ENCODE data around the gene TIMD4. TPM values are rescaled to one million over a fixed set of nuclear protein-coding genes. Genes with fewer than 3 reads are reported as not detected.

Gene TIMD4
- total RNA-seq, 1 experiment from 2014 or later, result not detected

GRCh38 chr5:156913719-156914370 is 49.2 kb downstream of the TIMD4 start:
- in situ Hi-C loops (cut with HindIII; ENCODE audit: low pct_unique_long_range_greater_than_20kb, low sequenced_read_pairs), result no loop called here
- DNase-seq (ENCODE audit: low read depth, low spot score), result no peak
- Histone ChIP-seq H3K36me3 (ENCODE audit: control insufficient read depth, insufficient read depth, low read length) (no peaks in the 10 kb centered on the region), H3K4me3 (ENCODE audit: low read depth in 2 of 2, low read length in 2 of 2) (no peak overlapping the region), H3K27me3 (ENCODE audit: control insufficient read depth, insufficient read depth, low read length) (no peaks in the 10 kb centered on the region), H3K4me1 (ENCODE audit: control insufficient read depth, insufficient read depth, low read length) (no peaks in the 10 kb centered on the region), H3K27ac (ENCODE audit: low read length) (no peak overlapping the region), H3K9me3 (ENCODE audit: control insufficient read depth, insufficient read depth, low read depth, low read length) (no peaks in the 10 kb centered on the region)
- ChIA-PET POLR2A (no interaction called here), CTCF (no interaction called here)
- ATAC-seq, result no peak
- no peak for TF ChIP-seq REST (IDR thresholded peaks at IDR 0.05; ENCODE audit: insufficient read depth in 1 of 2, low read depth in 2 of 2, low read length in 1 of 2)
- no peak for TF ChIP-seq POLR2AphosphoS5 (IDR thresholded peaks at IDR 0.05; ENCODE audit: low read depth, low read length)
- TF ChIP-seq TCF7L2 (IDR thresholded peaks at IDR 0.05; ENCODE audit: low read depth, low read length), result no peak
- no peak for TF ChIP-seq SIN3A (IDR thresholded peaks at IDR 0.05; ENCODE audit: borderline replicate concordance, insufficient read depth, low read depth, low read length)
- no peak for TF ChIP-seq CTCF (IDR thresholded peaks at IDR 0.05)
- BruUV-seq (replicated peaks), result no TSS peak
- intact Hi-C loops (cut with micrococcal nuclease; ENCODE audit: unreplicated experiment), result no loop called here

GRCh38 chr5:156913355-156913718 is 49.7 kb downstream of the TIMD4 start:
- ATAC-seq (no peak), DNase-seq (ENCODE audit: low read depth, low spot score) (no peak)
- Histone ChIP-seq H3K9me3 (ENCODE audit: control insufficient read depth, insufficient read depth, low read depth, low read length) (no peaks in the 10 kb centered on the region), H3K36me3 (ENCODE audit: control insufficient read depth, insufficient read depth, low read length) (no peaks in the 10 kb centered on the region), H3K4me3 (ENCODE audit: low read depth in 2 of 2, low read length in 2 of 2) (no peak overlapping the region), H3K4me1 (ENCODE audit: control insufficient read depth, insufficient read depth, low read length) (no peaks in the 10 kb centered on the region), H3K27me3 (ENCODE audit: control insufficient read depth, insufficient read depth, low read length) (no peaks in the 10 kb centered on the region), H3K27ac (ENCODE audit: low read length) (no peak overlapping the region)
- no TSS peak for BruUV-seq (replicated peaks)
- TF ChIP-seq TCF7L2 (IDR thresholded peaks at IDR 0.05; ENCODE audit: low read depth, low read length) (no peak), CTCF (IDR thresholded peaks at IDR 0.05) (no peak), REST (IDR thresholded peaks at IDR 0.05; ENCODE audit: insufficient read depth in 1 of 2, low read depth in 2 of 2, low read length in 1 of 2) (no peak), POLR2AphosphoS5 (IDR thresholded peaks at IDR 0.05; ENCODE audit: low read depth, low read length) (no peak), SIN3A (IDR thresholded peaks at IDR 0.05; ENCODE audit: borderline replicate concordance, insufficient read depth, low read depth, low read length) (no peak)
- in situ Hi-C loops (cut with HindIII; ENCODE audit: low pct_unique_long_range_greater_than_20kb, low sequenced_read_pairs) (no loop called here), intact Hi-C loops (cut with micrococcal nuclease; ENCODE audit: unreplicated experiment) (no loop called here)
- CTCF ChIA-PET, result no interaction called here
- POLR2A ChIA-PET, result no interaction called here
